ENCODE data around the gene IER3IP1. TPM values are rescaled to one million over a fixed set of nuclear protein-coding genes. Genes with fewer than 3 reads are reported as not detected.

Gene IER3IP1
- total and polyA plus RNA-seq, 2 of the 4 experiments (the other 2 are of a cell fraction) = 7.0 to 11.7 TPM

GRCh38 chr18:47151439-47151838 is 24.7 kb downstream of the IER3IP1 start:
- CTCF ChIA-PET = no interaction called here
- no peak overlapping the region for H4K5ac ChIP-seq (ENCODE audit: low read depth, low read length)
- H2BK15ac ChIP-seq (ENCODE audit: low read depth, low read length) = no peak overlapping the region
- no peak overlapping the region for H4K91ac ChIP-seq (ENCODE audit: insufficient read depth, low read depth, low read length)
- no peak overlapping the region for H2BK20ac ChIP-seq (ENCODE audit: low read depth, low read length)
- no peak overlapping the region for H2AK5ac ChIP-seq (ENCODE audit: low read depth, low read length)
- peak overlapping the region; percentile 90 for H2BK5ac ChIP-seq (ENCODE audit: low read depth, low read length, poor library complexity, severe bottlenecking)
- no peak overlapping the region for H2AFZ ChIP-seq (replicated peaks; ENCODE audit: low read length, poor library complexity)
- H3K36me3 ChIP-seq (ENCODE audit: control insufficient read depth, insufficient read depth, low read length) = peaks cover 4% of the 10 kb centered on the region
- H3K9ac ChIP-seq (ENCODE audit: low read depth, low read length) = 0 out of 2 replicates have a peak overlapping the region, but pooled peaks have one; percentile 98
- TF ChIP-seq RFX5 (IDR thresholded peaks at IDR 0.05; ENCODE audit: low read depth, low read length) (no peak), MAFK (IDR thresholded peaks at IDR 0.05; ENCODE audit: low read depth, low read length) (no peak), USF2 (IDR thresholded peaks at IDR 0.05; ENCODE audit: low read depth, low read length) (no peak), CEBPB (IDR thresholded peaks at IDR 0.05; ENCODE audit: low read depth, low read length) (no peak), RCOR1 (IDR thresholded peaks at IDR 0.05; ENCODE audit: insufficient replicate concordance, low read length) (no peak), CHD1 (IDR thresholded peaks at IDR 0.05; ENCODE audit: low read depth, low read length) (no peak), MXI1 (IDR thresholded peaks at IDR 0.05; ENCODE audit: borderline replicate concordance, low read depth, low read length) (no peak), POLR2A (IDR thresholded peaks at IDR 0.05; ENCODE audit: low read depth, low read length) (no peak), BHLHE40 (IDR thresholded peaks at IDR 0.05; ENCODE audit: low read depth, low read length) (no peak), ELK1 (IDR thresholded peaks at IDR 0.05; ENCODE audit: borderline replicate concordance, low read depth, low read length) (no peak), RAD21 (IDR thresholded peaks at IDR 0.05; ENCODE audit: low read length) (no peak), MAZ (IDR thresholded peaks at IDR 0.05; ENCODE audit: borderline replicate concordance, low read depth, low read length) (no peak), SMC3 (IDR thresholded peaks at IDR 0.05; ENCODE audit: low read depth, low read length) (no peak), NFE2L2 (IDR thresholded peaks at IDR 0.05; ENCODE audit: low read depth, low read length) (no peak), CTCF (conservative IDR thresholded peaks at IDR 0.05; ENCODE audit: low read depth, low read length) (no peak), FOS (IDR thresholded peaks at IDR 0.05; ENCODE audit: low read depth, low read length) (no peak)
- intact Hi-C loops (cut with micrococcal nuclease) = no loop called here
- no peaks in the 10 kb centered on the region for H3K27me3 ChIP-seq (ENCODE audit: control insufficient read depth, insufficient read depth, low read length)
- dilution Hi-C loops (cut with HindIII; ENCODE audit: low sequenced_read_pairs, unreplicated experiment) = no loop called here
- H3K56ac ChIP-seq (ENCODE audit: extremely low read depth, insufficient read depth, low read length) = no peak overlapping the region; the same call in 1 of the 2 replicates
- peaks cover 9% of the 10 kb centered on the region for H3K9me1 ChIP-seq (ENCODE audit: insufficient read depth, low read length)
- H4K20me1 ChIP-seq (ENCODE audit: insufficient read depth, low read length) = no peaks in the 10 kb centered on the region
- H3K23ac ChIP-seq (ENCODE audit: low read depth, low read length) = peak overlapping the region; percentile 99; the same call in 1 of the 2 replicates
- in situ Hi-C loops (cut with MboI; ENCODE audit: low sequenced_read_pairs) = no loop called here
- peak overlapping the region; percentile 95 to 99 for H4K8ac ChIP-seq (ENCODE audit: low read depth in 2 of 2, low read length in 2 of 2)
- H3K4ac ChIP-seq (ENCODE audit: low read depth, low read length) = peak overlapping the region; percentile 94
- H3K4me3 ChIP-seq (ENCODE audit: insufficient read depth, low read depth, low read length) = no peak overlapping the region
- peak overlapping the region; percentile 91; the same call in 1 of the 2 replicates for H3K4me2 ChIP-seq (ENCODE audit: low read depth, low read length)
- H3K14ac ChIP-seq (replicated peaks; ENCODE audit: low read depth, low read length) = no peak overlapping the region
- no peak overlapping the region for H3K27ac ChIP-seq (ENCODE audit: insufficient read depth, low read length)
- ATAC-seq (ENCODE audit: low read depth) (no peak), DNase-seq (no peak)
- H2AK9ac ChIP-seq (replicated peaks; ENCODE audit: low read depth, low read length, poor library complexity) = no peak overlapping the region
- no TSS peak for BruUV-seq (replicated peaks)
- peaks cover 13 to 40% of the 10 kb centered on the region in 2 experiments for H3K79me1 ChIP-seq (ENCODE audit: low read depth in 1 of 2, low read length in 2 of 2)
- POLR2A ChIA-PET (ENCODE audit: unreplicated experiment) = no interaction called here
- H2BK120ac ChIP-seq (ENCODE audit: low read depth, low read length) = no peak overlapping the region
- no peaks in the 10 kb centered on the region for H3K9me3 ChIP-seq (ENCODE audit: control insufficient read depth, insufficient read depth, low read length)
- H3K4me1 ChIP-seq (ENCODE audit: control insufficient read depth, insufficient read depth, low read length) = peaks cover 5% of the 10 kb centered on the region
- no peak overlapping the region for H3K18ac ChIP-seq (ENCODE audit: low read depth, low read length)

Data from IMR-90 (cell line).